D721Med (cell line): ENCODE data around the gene TGM2.

Source experiments
- DNase-seq: peaks from one replicate; pipeline ENCODE4 v3.0.0; 2011; ENCODE audit warnings: low spot score; ENCODE audit not compliant: insufficient read length
- FAIRE-seq: peaks from 2 replicates; lab custom pipeline; 2011; peaks lifted over from hg19 to GRCh38; lab: Jason Lieb, UNC
- CTCF ChIP-seq: IDR thresholded peaks from 2 replicates; pipeline ENCODE4 v1.5.1; 2012; ENCODE audit warnings: mild to moderate bottlenecking, control low read depth; ENCODE audit not compliant: insufficient read depth; ENCODE audit errors: missing control alignments

The TGM2 gene

GRCh38 chr20:38082894-38083293, 82.2 kb downstream of the TGM2 start:
- no peak for DNase-seq
- no peak for TF ChIP-seq CTCF
- FAIRE-seq = no peak

- FAIRE-seq = no peak
- no peak for TF ChIP-seq CTCF
Measured at GRCh38 chr20:38081575-38081974, 83.5 kb downstream of the TGM2 start.

GRCh38 chr20:38079353-38079752, 85.7 kb downstream of the TGM2 start:
- TF ChIP-seq CTCF = no peak
- FAIRE-seq (no peak), DNase-seq (no peak)

More at GRCh38 chr20:38081575-38081974, 83.5 kb downstream of the TGM2 start:
- DNase-seq = no peak

- TF ChIP-seq CTCF = no peak
- FAIRE-seq (no peak), DNase-seq (no peak)
Measured at GRCh38 chr20:38078084-38078483, 87.0 kb downstream of the TGM2 start.
